MCF 10A (cell line): ENCODE data around the gene SUGP2. TPM values are rescaled to one million over a fixed set of nuclear protein-coding genes. Genes with fewer than 3 reads are reported as not detected.

Experiments used
- BruUV-seq: library from RNA; stranded (reverse); fragments of 400-500 nt; replicated peaks from 2 replicates; lab custom pipeline; 2021; lab: Mats Ljungman, UMichigan
- CTCF ChIA-PET: fragments of 300-600 bp; sonication (Branson Sonifier 250); formaldehyde crosslinking; extraction: SDS; loops from one replicate; lab custom pipeline; 2021; ENCODE audit warnings: antibody characterized with exemption, inconsistent platforms; lab: Yijun Ruan, JAX
- POLR2A ChIA-PET: fragments of 300-600, 350-650 bp; sonication (Branson Sonifier 250); formaldehyde crosslinking; extraction: SDS; loops from one replicate; lab custom pipeline; 2020; ENCODE audit warnings: antibody characterized with exemption, inconsistent platforms; lab: Yijun Ruan, JAX
- DNase-seq: peaks from one replicate; pipeline ENCODE4 v3.0.0-alpha.2; 2018; ENCODE audit not compliant: unreplicated experiment
- H3K27ac Mint-ChIP-seq: one replicate; pipeline ENCODE4 v1.8.0; 2022; ENCODE audit warnings: mild to moderate bottlenecking, low read depth, mixed read lengths; ENCODE audit not compliant: unreplicated experiment
- H3K27me3 Mint-ChIP-seq: one replicate; pipeline ENCODE4 v1.8.0; 2022; ENCODE audit warnings: mixed read lengths; ENCODE audit not compliant: insufficient read depth, unreplicated experiment
- H3K36me3 Mint-ChIP-seq: one replicate; pipeline ENCODE4 v1.8.0; 2022; ENCODE audit warnings: mild to moderate bottlenecking, moderate library complexity, mixed read lengths; ENCODE audit not compliant: insufficient read depth, unreplicated experiment
- H3K4me1 Mint-ChIP-seq: one replicate; pipeline ENCODE4 v1.8.0; 2022; ENCODE audit warnings: mixed read lengths; ENCODE audit not compliant: insufficient read depth, unreplicated experiment
- H3K4me3 Mint-ChIP-seq: one replicate; pipeline ENCODE4 v1.8.0; 2022; ENCODE audit warnings: mild to moderate bottlenecking, moderate library complexity, mixed read lengths; ENCODE audit not compliant: unreplicated experiment
- H3K9me3 Mint-ChIP-seq: one replicate; pipeline ENCODE4 v1.8.0; 2022; ENCODE audit warnings: mixed read lengths; ENCODE audit not compliant: unreplicated experiment
- CTCF ChIP-seq: fragments of 200-600 bp; IDR thresholded peaks from one replicate; pipeline ENCODE4 v1.8.0; 2022; ENCODE audit warnings: antibody characterized with exemption, mild to moderate bottlenecking; ENCODE audit not compliant: unreplicated experiment
- intact Hi-C: fragments of 100-400 bp; cut with micrococcal nuclease; formaldehyde crosslinking; loops from 2 replicates; pipeline ENCODE4 v1.14.1; 2022
- total RNA-seq: library from RNA; stranded (reverse); gene quantifications from 2 replicates; pipeline ENCODE4 v1.2.3, GENCODE V29; 2022

SUGP2 gene
- total RNA-seq, 1 experiment from 2014 or later: 69.1 TPM

GRCh38 chr19:18991006-18991405 is 42.3 kb downstream of the SUGP2 start:
- DNase-seq: no peak
- H3K4me3 Mint-ChIP-seq: no peak overlapping the region
- no peaks in the 10 kb centered on the region for H3K4me1 Mint-ChIP-seq
- no peak overlapping the region for H3K27ac Mint-ChIP-seq
- BruUV-seq: no TSS peak
- POLR2A ChIA-PET: no interaction called here
- H3K36me3 Mint-ChIP-seq: peaks cover 51% of the 10 kb centered on the region
- CTCF ChIA-PET: interaction anchor here (0.7 kb wide), 1 partner anchor 77 kb away, joined by 3 read pairs; no protein-coding TSS in a partner anchor
- no peak for TF ChIP-seq CTCF
- H3K27me3 Mint-ChIP-seq: no peaks in the 10 kb centered on the region
- no peaks in the 10 kb centered on the region for H3K9me3 Mint-ChIP-seq
- intact Hi-C loops: no loop called here

- BruUV-seq: no TSS peak
- no peaks in the 10 kb centered on the region for H3K4me1 Mint-ChIP-seq
- H3K4me3 Mint-ChIP-seq: no peak overlapping the region
- no peak overlapping the region for H3K27ac Mint-ChIP-seq
- H3K27me3 Mint-ChIP-seq: no peaks in the 10 kb centered on the region
- intact Hi-C loops: no loop called here
- no peak for TF ChIP-seq CTCF
- POLR2A ChIA-PET: interaction anchor here (1.0 kb wide), 1 partner anchor 15 kb away, joined by 3 read pairs; no protein-coding TSS in a partner anchor
- CTCF ChIA-PET: no interaction called here
- H3K36me3 Mint-ChIP-seq: peaks cover 44% of the 10 kb centered on the region
- no peaks in the 10 kb centered on the region for H3K9me3 Mint-ChIP-seq
- DNase-seq: no peak
These were observed 43.1 kb downstream of the SUGP2 start for GRCh38 chr19:18990128-18990708.

GRCh38 chr19:18989316-18989715 is 44.0 kb downstream of the SUGP2 start:
- Mint-ChIP-seq H3K4me3 (no peak overlapping the region), H3K27ac (no peak overlapping the region), H3K27me3 (no peaks in the 10 kb centered on the region), H3K9me3 (no peaks in the 10 kb centered on the region), H3K36me3 (peaks cover 37% of the 10 kb centered on the region), H3K4me1 (no peaks in the 10 kb centered on the region)
- TF ChIP-seq CTCF: no peak
- ChIA-PET CTCF (interaction anchor here (0.6 kb wide), 1 partner anchor 294 kb away, joined by 3 read pairs; no protein-coding TSS in a partner anchor), POLR2A (interaction anchor here (1.0 to 3.8 kb wide), 2 partner anchors 16 to 70 kb away, joined by 3 to 34 read pairs; partner anchors contain the start of genes COPE and DDX49)
- BruUV-seq: no TSS peak
- intact Hi-C loops: no loop called here
- no peak for DNase-seq

- no peak for DNase-seq
- no peak for TF ChIP-seq CTCF
- CTCF ChIA-PET: interaction anchor here (0.5 to 3.4 kb wide), 33 partner anchors 9 to 398 kb away, joined by 3 to 32 read pairs (median 5); partner anchors contain the start of genes CERS1, COPE and DDX49
- peaks cover 18% of the 10 kb centered on the region for H3K36me3 Mint-ChIP-seq
- POLR2A ChIA-PET: interaction anchor here (1.0 to 3.8 kb wide), 4 partner anchors 60 to 120 kb away, joined by 3 to 34 read pairs (median 4); partner anchors contain the start of genes COPE and DDX49
- H3K27me3 Mint-ChIP-seq: no peaks in the 10 kb centered on the region
- intact Hi-C loops: loop anchor here (2.0 kb wide), 1 partner anchor 215 kb away; no protein-coding TSS in a partner anchor
- no peaks in the 10 kb centered on the region for H3K9me3 Mint-ChIP-seq
- BruUV-seq: no TSS peak
- no peaks in the 10 kb centered on the region for H3K4me1 Mint-ChIP-seq
- no peak overlapping the region for H3K4me3 Mint-ChIP-seq
- no peak overlapping the region for H3K27ac Mint-ChIP-seq
These were observed 45.9 kb downstream of the SUGP2 start for GRCh38 chr19:18987456-18987855.
